NCI-H2196 treated with DMSO at 0.1 percent for 48 hours (cell line): Measurements from ENCODE around the gene LIN52.

ENCODE experiments used
- DNase-seq: peaks from one replicate; lab custom pipeline; 2025; ENCODE audit not compliant: unreplicated experiment; lab: John Stamatoyannopoulos, UW

LIN52 gene

DNA sequence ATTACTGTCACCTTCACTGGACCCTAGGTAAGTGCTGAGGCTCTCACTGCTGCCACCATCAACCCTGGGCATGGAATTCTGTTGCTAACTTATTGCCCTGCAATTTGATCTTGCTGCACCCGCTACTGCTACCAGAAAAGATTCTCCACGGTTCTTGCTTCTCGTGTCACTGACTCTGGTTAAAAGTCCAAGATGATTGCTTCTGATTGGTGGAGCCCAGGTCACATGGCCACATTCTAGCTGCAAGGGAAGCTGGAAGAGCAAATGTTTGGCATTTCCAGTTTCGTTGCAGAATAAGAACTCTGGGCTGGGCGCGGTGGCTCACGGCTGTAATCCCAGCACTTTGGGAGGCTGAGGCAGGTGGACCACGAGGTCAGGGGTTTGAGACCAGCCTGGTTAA lies 147.0 kb downstream of the LIN52 start:
- DNase-seq = no peak

- no peak for DNase-seq
Measured at GRCh38 chr14:74235017-74235416, 150.3 kb downstream of the LIN52 start.

DNA sequence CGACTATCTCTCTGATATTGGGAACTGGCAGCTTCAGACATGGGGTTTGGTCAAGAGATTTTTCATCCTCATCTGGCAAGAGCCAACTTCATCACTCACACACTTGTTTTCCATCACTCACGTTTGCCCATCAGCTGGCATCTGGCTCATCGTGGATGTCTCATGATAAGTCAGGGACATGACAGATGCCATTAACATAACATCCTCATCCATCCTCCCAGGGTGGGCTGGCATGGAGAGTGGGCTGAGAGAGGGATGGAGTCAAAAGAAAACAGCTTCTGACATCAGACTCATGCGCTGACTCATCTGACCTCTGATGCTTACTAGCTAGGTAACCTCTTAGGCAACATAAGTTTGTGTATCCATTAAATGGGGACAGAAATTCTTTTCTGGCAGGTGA lies 152.7 kb downstream of the LIN52 start:
- DNase-seq = no peak

DNA sequence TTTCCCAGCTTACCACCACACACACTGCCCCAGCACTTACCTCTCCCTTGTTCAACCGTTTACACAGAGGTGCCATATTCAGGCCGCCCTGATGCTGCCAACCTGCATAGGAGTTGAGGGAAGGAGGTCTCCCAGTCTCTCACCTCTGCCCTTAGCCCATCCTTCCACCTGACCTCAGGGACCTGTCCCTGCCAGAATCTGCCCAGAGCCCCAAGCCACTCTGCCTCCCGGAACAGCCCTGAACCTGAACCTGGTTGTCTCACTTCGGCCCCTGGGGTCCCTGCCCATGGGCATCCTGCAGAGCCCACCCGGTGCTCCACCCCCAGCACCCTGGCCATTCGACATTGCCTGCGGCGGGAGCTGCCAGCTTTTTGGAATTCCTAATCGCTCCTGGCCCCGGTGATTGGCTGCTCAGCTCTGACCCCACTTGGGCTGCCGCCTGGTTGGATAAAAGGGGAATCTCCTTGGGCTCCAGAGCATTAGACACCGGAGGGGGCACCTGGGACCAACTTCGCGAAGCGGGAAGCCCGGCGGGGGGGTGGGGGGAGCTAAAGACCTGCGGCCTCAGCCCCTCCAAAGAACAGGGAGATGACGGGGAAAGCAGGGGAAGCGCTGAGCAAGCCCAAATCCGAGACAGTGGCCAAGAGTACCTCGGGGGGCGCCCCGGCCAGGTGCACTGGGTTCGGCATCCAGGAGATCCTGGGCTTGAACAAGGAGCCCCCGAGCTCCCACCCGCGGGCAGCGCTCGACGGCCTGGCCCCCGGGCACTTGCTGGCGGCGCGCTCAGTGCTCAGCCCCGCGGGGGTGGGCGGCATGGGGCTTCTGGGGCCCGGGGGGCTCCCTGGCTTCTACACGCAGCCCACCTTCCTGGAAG lies 154.5 kb downstream of the LIN52 start, which contains the start of gene VSX2:
VSX2 (plus strand) TSS at position 476 of the 874 bp plus-strand sequence; CDS start at position 589, 113 bp downstream.
- no peak for DNase-seq

DNA sequence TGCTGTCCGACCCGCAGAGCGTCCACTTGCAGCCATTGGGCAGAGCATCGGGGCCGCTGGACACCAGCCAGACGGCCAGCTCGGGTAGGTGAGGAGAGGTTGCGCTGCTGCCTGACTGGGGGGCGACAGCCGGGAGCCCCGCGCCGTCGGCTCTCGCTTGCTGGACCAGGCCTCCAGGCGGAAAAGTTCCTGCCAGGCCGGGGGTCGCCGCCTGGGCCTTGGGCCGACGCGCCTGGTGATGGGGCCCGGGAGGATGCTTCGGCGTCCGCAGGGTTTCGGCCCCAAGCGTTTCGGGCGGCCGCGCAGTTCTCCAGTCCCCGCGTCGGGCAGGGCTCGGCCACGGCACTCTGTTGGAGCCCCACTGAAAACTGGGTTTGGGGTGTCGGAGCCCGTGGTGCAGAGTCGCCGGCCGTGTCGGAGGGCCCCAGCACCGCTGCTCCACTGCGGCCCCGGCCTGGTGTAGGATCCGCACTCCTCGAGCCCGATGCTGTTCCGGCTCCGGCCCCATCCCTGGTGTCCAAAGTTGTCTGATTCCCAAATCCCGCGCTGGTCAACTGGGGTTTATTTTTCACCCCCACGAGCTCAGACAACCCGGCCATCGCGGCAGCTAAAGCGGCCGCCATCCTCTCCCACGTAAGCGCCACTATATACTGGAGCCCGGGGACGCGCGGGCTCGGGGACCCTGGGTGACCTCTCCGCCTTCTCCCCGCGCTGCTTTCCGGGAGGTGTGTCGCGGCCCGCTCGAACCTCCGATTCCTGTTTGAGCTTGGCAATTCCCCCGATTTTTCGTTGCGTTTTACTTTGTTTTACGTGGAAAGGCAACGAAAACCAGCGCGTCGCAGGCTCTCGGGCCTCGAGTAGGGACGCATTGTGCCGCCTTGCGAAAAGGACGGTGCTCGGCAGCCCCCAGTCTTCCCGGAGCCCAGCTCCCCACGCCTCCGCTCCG lies 155.4 kb downstream of the LIN52 start:
- DNase-seq = no peak

DNA sequence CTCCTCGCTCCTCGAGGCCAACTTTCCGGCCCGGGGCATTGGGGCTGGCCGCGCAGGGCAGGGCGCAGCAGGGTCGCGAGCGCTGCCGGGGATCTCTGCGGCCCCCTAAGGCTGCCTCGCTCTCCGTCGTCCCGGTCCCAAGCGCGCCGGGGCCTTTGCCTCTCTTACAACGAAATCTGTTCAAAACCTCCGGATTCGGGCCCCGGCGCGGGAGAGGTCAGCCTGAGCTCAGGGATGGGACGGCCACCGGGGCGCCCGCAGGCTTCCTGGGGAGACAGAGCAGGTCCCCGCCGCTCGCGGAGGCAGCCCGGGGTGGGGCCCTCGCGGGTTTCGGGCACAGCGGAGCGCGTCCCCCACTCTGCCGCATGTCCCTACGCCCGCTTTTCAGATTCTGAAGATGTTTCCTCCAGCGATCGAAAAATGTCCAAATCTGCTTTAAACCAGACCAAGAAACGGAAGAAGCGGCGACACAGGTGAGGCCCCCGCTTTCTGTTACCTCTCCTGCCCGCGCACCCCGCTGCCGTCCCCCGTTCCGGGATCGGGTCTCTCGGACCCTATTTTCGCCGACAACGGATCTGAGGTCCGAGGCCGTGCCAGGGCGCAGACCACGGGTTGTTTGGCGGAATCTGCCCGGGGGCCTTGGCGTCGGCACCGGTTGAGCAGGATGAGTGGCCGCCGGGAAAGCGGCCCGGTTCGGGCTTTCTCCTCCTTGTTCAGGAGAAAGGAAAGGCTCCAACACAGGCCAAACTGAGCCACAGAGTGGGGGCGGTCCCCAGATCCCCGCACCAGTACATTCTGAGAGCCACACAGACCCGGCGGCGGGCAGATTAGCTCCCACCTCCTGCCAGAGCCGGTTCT lies 156.3 kb downstream of the LIN52 start:
- DNase-seq = no peak

- no peak for DNase-seq
Measured at GRCh38 chr14:74241652-74242017, 156.9 kb downstream of the LIN52 start.

DNA sequence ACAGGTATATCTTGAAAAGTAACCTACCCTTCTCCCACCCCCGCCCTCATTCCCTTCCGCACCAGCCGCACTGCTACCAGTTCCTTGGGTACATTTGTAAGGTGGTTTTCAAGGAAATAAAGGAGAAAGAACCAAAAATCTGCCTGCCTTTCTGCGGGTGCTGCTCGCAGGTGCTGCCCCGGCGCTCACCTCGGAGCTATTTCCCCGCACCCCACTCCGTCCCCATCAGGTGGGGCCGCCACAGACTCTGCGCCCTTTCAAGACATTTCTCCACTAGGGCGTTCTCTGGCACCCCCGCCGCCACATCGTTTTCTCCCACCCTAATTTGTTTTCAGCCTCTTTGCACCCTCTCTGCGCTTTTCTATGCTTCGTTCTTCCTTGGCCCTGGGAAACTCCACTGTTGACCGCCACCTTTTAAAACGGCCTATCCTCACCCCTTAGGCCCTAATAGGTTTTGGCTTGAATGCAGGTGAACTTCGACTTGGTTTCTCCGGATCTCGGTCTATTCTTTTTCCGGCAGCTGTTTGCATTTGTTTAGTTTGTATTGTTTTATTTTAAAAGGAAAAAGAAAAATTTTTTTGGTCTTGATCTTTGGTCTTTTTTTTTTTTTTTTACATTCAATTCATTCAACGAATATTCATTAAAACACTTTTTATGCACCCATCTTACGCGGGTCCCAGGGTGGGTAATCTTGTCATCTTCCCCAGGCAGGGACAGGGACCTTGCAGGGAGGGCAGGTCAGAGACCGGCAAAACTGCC lies 157.4 kb downstream of the LIN52 start:
- no peak for DNase-seq

DNA sequence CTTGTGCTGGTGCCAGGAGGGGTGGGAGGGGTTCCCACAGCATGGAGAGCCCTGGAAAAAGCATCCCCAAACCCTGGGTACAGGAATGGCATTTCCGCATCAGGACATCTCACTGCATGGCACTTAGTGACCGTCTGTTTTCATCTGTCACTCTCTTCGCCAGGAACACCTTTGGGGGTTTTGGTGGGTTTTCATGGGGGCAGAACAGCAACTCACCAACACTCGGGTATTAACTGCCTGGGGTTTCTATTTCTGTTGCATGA lies 158.0 kb downstream of the LIN52 start:
- DNase-seq = no peak

DNA sequence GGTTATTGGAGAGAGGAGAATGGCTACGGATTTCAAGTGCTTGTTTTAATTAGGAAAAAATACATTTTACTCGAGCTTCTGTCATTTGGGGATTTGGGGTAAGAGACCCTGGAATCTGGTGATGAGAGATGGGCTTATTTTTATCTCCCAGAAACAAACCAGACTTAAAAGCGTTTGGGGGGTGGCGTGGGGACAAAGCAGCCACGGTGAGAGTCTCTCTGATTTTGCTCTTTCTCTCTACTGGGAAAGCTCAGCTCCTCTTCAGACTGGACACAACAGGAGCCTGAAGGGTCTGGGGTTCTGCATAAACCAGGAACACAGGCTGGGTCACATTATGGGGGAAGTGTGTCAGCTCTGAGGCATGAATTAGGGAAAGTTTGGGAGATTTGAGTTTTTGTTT lies 158.3 kb downstream of the LIN52 start:
- DNase-seq = no peak

DNA sequence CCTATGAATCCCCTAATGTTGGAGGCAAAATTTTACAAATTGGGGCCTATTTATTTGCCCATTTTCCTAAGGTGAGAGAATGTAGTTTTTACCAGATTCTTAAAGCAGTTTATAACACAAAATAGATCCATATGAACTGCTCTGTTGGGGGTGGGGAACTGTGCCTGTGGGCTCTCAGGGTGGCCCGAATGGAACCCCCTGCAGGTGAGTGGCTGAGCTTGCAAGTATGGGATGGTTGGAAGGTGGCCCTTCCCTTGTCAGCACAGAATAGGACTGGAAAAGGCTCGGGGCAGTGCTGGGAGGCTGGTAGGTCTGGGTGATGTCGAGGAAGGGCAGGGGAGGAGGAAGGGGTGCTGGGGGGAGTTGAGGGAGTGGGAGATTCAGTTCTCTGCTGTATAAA lies 159.4 kb downstream of the LIN52 start:
- no peak for DNase-seq

DNA sequence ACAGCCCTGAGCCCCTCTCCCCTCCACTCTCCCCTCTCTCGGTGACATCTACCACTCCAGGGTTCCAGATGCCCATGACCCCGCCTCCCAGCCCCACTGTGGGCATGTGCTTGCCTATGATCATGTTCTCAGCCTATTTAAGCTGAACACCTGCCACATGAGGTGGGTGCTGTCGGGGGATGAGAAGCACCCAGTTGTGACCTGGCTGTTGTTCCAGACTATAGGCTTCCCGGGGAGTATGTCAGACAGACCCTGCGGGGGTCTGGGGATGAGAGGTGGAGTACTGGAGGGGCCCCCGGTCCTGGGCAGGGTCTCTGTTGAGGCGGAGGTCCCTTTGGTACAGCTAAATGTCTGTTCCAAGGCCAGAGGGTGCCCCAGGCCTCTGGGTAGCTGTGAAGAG lies 160.5 kb downstream of the LIN52 start:
- no peak for DNase-seq

DNA sequence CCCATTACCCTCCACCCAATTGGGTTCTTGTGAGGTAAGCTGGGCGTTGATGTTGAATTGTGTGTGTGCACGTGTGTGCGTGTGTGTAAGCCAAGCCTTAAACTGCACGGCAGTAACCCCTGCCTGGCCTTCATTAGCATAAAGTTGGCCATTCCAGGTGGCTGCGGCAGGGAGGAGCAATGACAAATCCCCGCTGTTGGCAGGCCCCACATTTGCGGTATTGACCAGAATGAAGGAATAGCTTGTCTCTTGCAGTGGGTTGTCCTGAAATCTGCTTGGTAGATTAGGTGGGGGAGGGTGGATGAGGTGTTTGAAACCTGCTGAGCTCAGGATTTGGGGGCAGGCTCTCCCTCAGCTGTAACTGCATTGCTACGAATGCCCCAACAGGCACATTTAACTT lies 161.8 kb downstream of the LIN52 start:
- DNase-seq = no peak

- no peak for DNase-seq
Measured at GRCh38 chr14:74248017-74248416, 163.3 kb downstream of the LIN52 start.

GRCh38 chr14:74249433-74250375 lies 164.9 kb downstream of the LIN52 start:
- no peak for DNase-seq
